Thyroid gland (tissue), 4 donors: Measurements from ENCODE around the gene CCDC92.

Experiments
- POLR2A ChIP-seq, 2 donors: fragments of 450-650 bp; IDR thresholded peaks; one replicate each; pipeline ENCODE4 v1.6.1; 2017; ENCODE audit warnings: antibody characterized with exemption in 2 of 2, mild to moderate bottlenecking in 2 of 2, moderate library complexity in 1 of 2
- TF ChIP-seq, protein P1 (sequence below), 6 experiments: fragments of 200-600 bp in 3 of 6; fragments of 450-650 bp in 3 of 6; sonication (generic) in 3 of 6; IDR thresholded peaks; one replicate each; pipeline ENCODE4 v1.5.1; 2016 to 2019; ENCODE audit warnings: antibody characterized with exemption in 6 of 6, mild to moderate bottlenecking in 2 of 6, inconsistent platforms in 1 of 6, moderate library complexity in 1 of 6

DNA sequence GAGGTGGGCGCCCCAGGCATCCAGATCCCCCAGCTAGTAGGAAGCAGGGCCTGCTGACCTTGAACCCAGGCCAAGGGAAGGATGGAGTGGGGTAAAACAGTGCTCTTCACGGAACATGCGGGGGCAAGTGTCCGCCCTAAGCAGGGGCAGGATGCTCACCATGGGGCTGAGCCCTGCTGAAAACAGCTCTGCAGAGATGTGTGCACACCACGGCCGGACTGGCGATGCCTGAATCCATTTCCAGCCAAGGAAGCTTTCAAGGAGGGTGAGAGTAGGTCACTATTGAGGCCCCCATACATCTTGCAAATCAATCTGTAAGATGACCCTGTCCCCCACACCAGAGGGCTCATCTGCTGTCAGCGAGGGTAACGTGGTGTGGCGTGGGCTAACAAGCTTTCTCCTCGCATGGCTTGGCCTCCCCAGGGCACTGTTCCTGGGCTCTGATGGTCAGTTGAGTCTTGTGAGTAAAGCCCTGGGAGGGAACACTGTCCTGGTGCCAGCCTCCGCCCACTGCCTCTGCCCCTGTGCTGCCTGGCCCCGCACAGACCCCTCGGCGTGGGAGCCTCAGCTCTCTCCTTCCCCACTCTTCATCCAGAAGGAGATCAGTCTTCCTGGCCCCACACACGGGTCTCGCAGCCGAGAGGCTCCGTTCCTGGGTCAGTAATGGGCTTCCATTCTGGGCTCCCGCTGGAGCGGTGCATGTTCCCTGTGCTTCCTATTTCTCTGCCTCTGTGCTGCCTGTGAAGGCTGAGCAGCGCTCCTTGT is 69.1 kb downstream of the CCDC92 start:
- TF ChIP-seq, protein P1, sequence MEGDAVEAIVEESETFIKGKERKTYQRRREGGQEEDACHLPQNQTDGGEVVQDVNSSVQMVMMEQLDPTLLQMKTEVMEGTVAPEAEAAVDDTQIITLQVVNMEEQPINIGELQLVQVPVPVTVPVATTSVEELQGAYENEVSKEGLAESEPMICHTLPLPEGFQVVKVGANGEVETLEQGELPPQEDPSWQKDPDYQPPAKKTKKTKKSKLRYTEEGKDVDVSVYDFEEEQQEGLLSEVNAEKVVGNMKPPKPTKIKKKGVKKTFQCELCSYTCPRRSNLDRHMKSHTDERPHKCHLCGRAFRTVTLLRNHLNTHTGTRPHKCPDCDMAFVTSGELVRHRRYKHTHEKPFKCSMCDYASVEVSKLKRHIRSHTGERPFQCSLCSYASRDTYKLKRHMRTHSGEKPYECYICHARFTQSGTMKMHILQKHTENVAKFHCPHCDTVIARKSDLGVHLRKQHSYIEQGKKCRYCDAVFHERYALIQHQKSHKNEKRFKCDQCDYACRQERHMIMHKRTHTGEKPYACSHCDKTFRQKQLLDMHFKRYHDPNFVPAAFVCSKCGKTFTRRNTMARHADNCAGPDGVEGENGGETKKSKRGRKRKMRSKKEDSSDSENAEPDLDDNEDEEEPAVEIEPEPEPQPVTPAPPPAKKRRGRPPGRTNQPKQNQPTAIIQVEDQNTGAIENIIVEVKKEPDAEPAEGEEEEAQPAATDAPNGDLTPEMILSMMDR (IDR thresholded peaks at IDR 0.05): no peak
- TF ChIP-seq POLR2A (IDR thresholded peaks at IDR 0.05): no peak
